Nephron progenitor cell (in vitro differentiated cells): ENCODE results near the gene TMEM81.

ENCODE experiments used
- DNase-seq: peaks from one replicate; pipeline ENCODE4 v3.0.0; 2021
- H3K27ac Mint-ChIP-seq: 2 replicates; pipeline ENCODE4 v1.8.0; 2021; ENCODE audit warnings: mild to moderate bottlenecking, moderate library complexity, mixed read lengths
- H3K27me3 Mint-ChIP-seq: 2 replicates; pipeline ENCODE4 v1.8.0; 2021; ENCODE audit warnings: mild to moderate bottlenecking, low read depth, mixed read lengths; ENCODE audit not compliant: poor library complexity
- H3K36me3 Mint-ChIP-seq: 2 replicates; pipeline ENCODE4 v1.8.0; 2021; ENCODE audit warnings: low read depth, mixed read lengths
- H3K4me1 Mint-ChIP-seq: 2 replicates; pipeline ENCODE4 v1.8.0; 2021; ENCODE audit warnings: mixed read lengths
- H3K4me3 Mint-ChIP-seq: 2 replicates; pipeline ENCODE4 v1.8.0; 2021; ENCODE audit warnings: mild to moderate bottlenecking, moderate library complexity, mixed read lengths
- H3K9me3 Mint-ChIP-seq: 2 replicates; pipeline ENCODE4 v1.8.0; 2021; ENCODE audit warnings: mild to moderate bottlenecking, moderate library complexity, mixed read lengths
- CTCF ChIP-seq: fragments of 200-600 bp; sonication (generic); IDR thresholded peaks from 2 replicates; pipeline ENCODE4 v1.5.0; 2021; ENCODE audit warnings: antibody characterized with exemption

Gene TMEM81

GRCh38 chr1:205091043-205091740 is 6.9 kb upstream of the TMEM81 start:
- no peak for DNase-seq
- peak overlapping the region; percentile 53 for H3K27ac Mint-ChIP-seq
- no peaks in the 10 kb centered on the region for H3K9me3 Mint-ChIP-seq
- TF ChIP-seq CTCF, result no peak
- H3K4me1 Mint-ChIP-seq, result peaks cover 8% of the 10 kb centered on the region
- H3K27me3 Mint-ChIP-seq, result no peaks in the 10 kb centered on the region
- H3K4me3 Mint-ChIP-seq, result no peak overlapping the region
- H3K36me3 Mint-ChIP-seq, result peaks cover 69% of the 10 kb centered on the region

GRCh38 chr1:205088341-205088740 is 4.1 kb upstream of the TMEM81 start:
- Mint-ChIP-seq H3K27ac (no peak overlapping the region), H3K9me3 (no peaks in the 10 kb centered on the region), H3K36me3 (peaks cover 78% of the 10 kb centered on the region), H3K4me1 (peaks cover 8% of the 10 kb centered on the region), H3K4me3 (no peak overlapping the region), H3K27me3 (no peaks in the 10 kb centered on the region)
- no peak for TF ChIP-seq CTCF
- DNase-seq, result no peak

GRCh38 chr1:205082431-205082830 is 1.8 kb downstream of the TMEM81 start:
- no peaks in the 10 kb centered on the region for H3K9me3 Mint-ChIP-seq
- H3K4me3 Mint-ChIP-seq, result no peak overlapping the region
- H3K27ac Mint-ChIP-seq, result no peak overlapping the region
- no peak for DNase-seq
- H3K4me1 Mint-ChIP-seq, result no peaks in the 10 kb centered on the region
- H3K27me3 Mint-ChIP-seq, result peaks cover 4% of the 10 kb centered on the region
- H3K36me3 Mint-ChIP-seq, result peaks cover 35% of the 10 kb centered on the region
- no peak for TF ChIP-seq CTCF

GRCh38 chr1:205077934-205078311 is 6.3 kb downstream of the TMEM81 start:
- Mint-ChIP-seq H3K9me3 (no peaks in the 10 kb centered on the region), H3K4me1 (no peaks in the 10 kb centered on the region), H3K27me3 (peaks cover 13% of the 10 kb centered on the region), H3K27ac (no peak overlapping the region), H3K36me3 (no peaks in the 10 kb centered on the region), H3K4me3 (no peak overlapping the region)
- TF ChIP-seq CTCF, result no peak
- no peak for DNase-seq

GRCh38 chr1:205077158-205077933 is 6.9 kb downstream of the TMEM81 start:
- TF ChIP-seq CTCF, result no peak
- no peak overlapping the region for H3K27ac Mint-ChIP-seq
- peaks cover 13% of the 10 kb centered on the region for H3K27me3 Mint-ChIP-seq
- H3K4me1 Mint-ChIP-seq, result no peaks in the 10 kb centered on the region
- H3K4me3 Mint-ChIP-seq, result no peak overlapping the region
- no peak for DNase-seq
- no peaks in the 10 kb centered on the region for H3K36me3 Mint-ChIP-seq
- H3K9me3 Mint-ChIP-seq, result no peaks in the 10 kb centered on the region
